HEK293 (cell line): ENCODE measurements around the gene ADAM21.
"Not testable (repeated sequence)": the region's sequence is repeated elsewhere in the genome, so short reads cannot be mapped to it uniquely, and the experiment has no call there.

ENCODE experiments used
- CTCF ChIA-PET: fragments of 350-600 bp; formaldehyde crosslinking; extraction: SDS; loops from one replicate; lab custom pipeline; 2021; ENCODE audit warnings: antibody characterized with exemption; lab: Yijun Ruan, JAX
- POLR2A ChIA-PET: fragments of 300-600 bp; formaldehyde crosslinking; extraction: SDS; loops from one replicate; lab custom pipeline; 2020; ENCODE audit warnings: antibody characterized with exemption, inconsistent platforms; lab: Yijun Ruan, JAX
- H3K27ac ChIP-seq: fragments of 200-500 bp; sonication (Bioruptor generic); 2 replicates; pipeline ENCODE4 v1.5.1; 2014; ENCODE audit warnings: low read depth, low read length, control low read depth, inconsistent platforms; ENCODE audit errors: extremely low read depth
- H3K36me3 ChIP-seq, 2 experiments: fragments of 200-500 bp in 1 of 2; sonication (Bioruptor generic) in 1 of 2; 1 replicate in 1 of 2; 2 replicates in 1 of 2; pipeline ENCODE4 v1.5.1; 2014 to 2017; ENCODE audit warnings: inconsistent platforms in 2 of 2, low read length in 2 of 2; ENCODE audit not compliant: control insufficient read depth in 2 of 2, insufficient read depth in 1 of 2
- H3K4me1 ChIP-seq: fragments of 200-500 bp; sonication (Bioruptor generic); 2 replicates; pipeline ENCODE4 v1.5.1; 2014; ENCODE audit warnings: mild to moderate bottlenecking, low read length, inconsistent platforms; ENCODE audit not compliant: control insufficient read depth, insufficient read depth
- H3K4me3 ChIP-seq: 2 replicates; pipeline ENCODE4 v1.5.1; 2011; ENCODE audit warnings: low read depth, mild to moderate bottlenecking, control low read depth, low read length, moderate library complexity
- H3K9me3 ChIP-seq: fragments of 200-500 bp; sonication (Bioruptor generic); 2 replicates; pipeline ENCODE4 v1.5.1; 2014; ENCODE audit warnings: low read depth, low read length, inconsistent platforms; ENCODE audit not compliant: control insufficient read depth, insufficient read depth
- MEIS1 ChIP-seq: sonication (generic); formaldehyde crosslinking; IDR thresholded peaks from 2 replicates; pipeline ENCODE4 v1.8.1; 2022; ENCODE audit warnings: missing genetic modification reagents, mild to moderate bottlenecking, borderline replicate concordance
- SETDB1 ChIP-seq: IDR thresholded peaks from one replicate; pipeline ENCODE4 v1.6.1; 2017; ENCODE audit warnings: mild to moderate bottlenecking, low read length, moderate library complexity, mixed read lengths; ENCODE audit not compliant: insufficient read length
- ZNF239 ChIP-seq: fragments of 450-650 bp; formaldehyde crosslinking; IDR thresholded peaks from 2 replicates; pipeline ENCODE4 v1.5.1; 2016; ENCODE audit warnings: missing biosample characterization, missing genetic modification characterization
- ZNF768 ChIP-seq: fragments of 450-650 bp; formaldehyde crosslinking; IDR thresholded peaks from 2 replicates; pipeline ENCODE4 v1.5.1; 2018; ENCODE audit warnings: missing biosample characterization, mild to moderate bottlenecking, missing genetic modification characterization
- TF ChIP-seq, protein P1 (sequence below): fragments of 450-650 bp; formaldehyde crosslinking; IDR thresholded peaks from 2 replicates; pipeline ENCODE4 v1.5.1; 2016; ENCODE audit warnings: missing biosample characterization, missing genetic modification characterization
- TF ChIP-seq, protein P2 (sequence below): fragments of 450-650 bp; formaldehyde crosslinking; IDR thresholded peaks from 2 replicates; pipeline ENCODE4; 2016; ENCODE audit warnings: missing biosample characterization, missing genetic modification characterization
- TF ChIP-seq, protein P3 (sequence below): fragments of 450-650 bp; formaldehyde crosslinking; IDR thresholded peaks from 2 replicates; pipeline ENCODE4 v1.5.1; 2016; ENCODE audit warnings: missing biosample characterization, missing genetic modification characterization
- TF ChIP-seq, protein P4 (sequence below): fragments of 450-650 bp; IDR thresholded peaks from 2 replicates; pipeline ENCODE4 v1.5.1; 2018; ENCODE audit warnings: missing biosample characterization, missing genetic modification characterization
- TF ChIP-seq, protein P5 (sequence below): fragments of 450-650 bp; formaldehyde crosslinking; IDR thresholded peaks from 2 replicates; pipeline ENCODE4 v1.5.1; 2016; ENCODE audit warnings: missing biosample characterization, missing genetic modification characterization

Gene ADAM21

DNA sequence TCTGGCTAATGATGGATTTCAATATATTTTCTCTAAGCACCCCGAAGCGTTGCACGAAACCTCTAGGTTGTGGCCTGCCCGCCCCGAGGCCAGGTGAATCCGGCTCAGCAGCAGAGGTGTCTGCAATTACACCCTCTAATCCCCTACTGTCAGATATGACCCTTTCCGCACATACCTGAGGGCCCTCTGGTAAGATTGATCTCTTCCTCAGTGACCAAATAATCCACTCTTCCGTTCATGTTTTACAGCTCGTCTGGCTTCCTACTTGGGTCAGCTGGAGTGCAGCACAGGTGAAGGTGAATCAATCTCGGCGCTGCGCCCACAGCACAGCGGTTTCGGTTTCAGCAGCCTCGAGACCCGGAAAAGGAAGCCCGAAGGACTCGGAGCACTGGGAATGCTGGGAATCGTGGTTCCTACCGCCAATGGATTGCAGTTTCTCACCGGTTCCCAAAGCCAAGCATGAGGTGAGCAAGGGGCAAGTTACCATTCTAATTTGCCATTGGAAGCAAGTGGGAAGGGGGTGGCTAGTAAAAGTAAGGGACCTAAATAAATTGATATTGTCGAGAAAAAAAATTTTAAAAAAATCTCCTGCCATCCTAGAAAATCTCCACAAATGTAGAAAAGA lies 35.1 kb upstream of the ADAM21 start, which contains the start of gene SYNJ2BP (continued):
- TF ChIP-seq, protein P1, sequence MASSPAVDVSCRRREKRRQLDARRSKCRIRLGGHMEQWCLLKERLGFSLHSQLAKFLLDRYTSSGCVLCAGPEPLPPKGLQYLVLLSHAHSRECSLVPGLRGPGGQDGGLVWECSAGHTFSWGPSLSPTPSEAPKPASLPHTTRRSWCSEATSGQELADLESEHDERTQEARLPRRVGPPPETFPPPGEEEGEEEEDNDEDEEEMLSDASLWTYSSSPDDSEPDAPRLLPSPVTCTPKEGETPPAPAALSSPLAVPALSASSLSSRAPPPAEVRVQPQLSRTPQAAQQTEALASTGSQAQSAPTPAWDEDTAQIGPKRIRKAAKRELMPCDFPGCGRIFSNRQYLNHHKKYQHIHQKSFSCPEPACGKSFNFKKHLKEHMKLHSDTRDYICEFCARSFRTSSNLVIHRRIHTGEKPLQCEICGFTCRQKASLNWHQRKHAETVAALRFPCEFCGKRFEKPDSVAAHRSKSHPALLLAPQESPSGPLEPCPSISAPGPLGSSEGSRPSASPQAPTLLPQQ (tag by site-specific recombination) = 0 out of 2 replicates have a peak, but pooled peaks have one; percentile 17
- TF ChIP-seq, all 188 proteins: peak for 18

DNA sequence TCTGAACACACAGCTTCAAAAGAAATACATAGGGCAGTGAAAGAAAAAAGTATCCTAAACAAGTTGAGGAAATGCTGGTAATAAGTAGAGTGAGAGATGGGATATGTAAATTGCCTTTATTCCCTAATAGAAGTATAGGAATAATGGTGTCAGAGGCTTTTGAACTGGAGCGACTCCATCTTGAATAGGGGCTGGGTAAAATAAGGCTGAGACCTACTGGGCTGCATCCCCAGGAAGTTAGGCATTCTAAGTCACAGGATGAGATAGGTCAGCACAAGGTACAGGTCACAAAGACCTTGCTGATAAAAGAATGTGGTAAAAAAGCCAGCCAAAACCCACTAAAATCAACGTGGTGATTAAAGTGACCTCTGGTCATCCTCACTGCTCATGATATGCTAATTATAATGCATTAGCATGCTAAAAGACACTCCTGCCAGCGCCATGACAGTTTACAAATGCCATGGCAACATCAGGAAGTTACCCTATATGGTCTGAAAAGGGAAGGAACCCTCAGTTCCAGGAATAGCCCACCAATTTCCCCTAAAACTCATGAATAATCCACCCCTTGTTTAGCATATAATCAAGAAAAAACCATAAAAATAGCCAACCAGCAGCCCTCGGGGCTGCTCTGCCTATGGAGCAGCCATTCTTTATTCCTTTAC lies 32.6 kb upstream of the ADAM21 start:
- CTCF ChIA-PET = not testable (repeated sequence)

DNA sequence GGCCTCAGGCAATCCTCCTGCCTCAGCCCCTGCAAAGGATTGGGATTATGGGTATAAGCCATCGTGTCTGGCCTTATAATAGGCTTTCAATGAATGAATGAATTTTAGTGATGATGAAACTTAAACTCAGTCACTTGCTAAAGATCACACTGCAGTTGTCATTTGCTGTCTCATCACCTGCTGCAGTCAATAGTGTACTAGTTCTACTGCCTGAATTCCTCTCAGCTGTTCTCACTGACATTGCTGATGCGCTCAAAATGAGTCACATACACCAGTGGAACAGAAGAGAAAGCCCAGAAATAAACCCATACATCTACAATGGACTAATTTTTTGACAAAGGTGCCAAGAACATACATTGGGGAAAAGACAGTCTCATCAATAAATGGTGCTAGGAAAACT lies 29.4 kb upstream of the ADAM21 start:
- CTCF ChIA-PET = no interaction called here
- POLR2A ChIA-PET = no interaction called here

More for the DNA sequence above, 32.6 kb upstream of the ADAM21 start:
- H3K4me3 ChIP-seq, H3K27ac ChIP-seq, POLR2A ChIA-PET, H3K9me3 ChIP-seq, H3K4me1 ChIP-seq, H3K36me3 ChIP-seq: not testable (repeated sequence)

DNA sequence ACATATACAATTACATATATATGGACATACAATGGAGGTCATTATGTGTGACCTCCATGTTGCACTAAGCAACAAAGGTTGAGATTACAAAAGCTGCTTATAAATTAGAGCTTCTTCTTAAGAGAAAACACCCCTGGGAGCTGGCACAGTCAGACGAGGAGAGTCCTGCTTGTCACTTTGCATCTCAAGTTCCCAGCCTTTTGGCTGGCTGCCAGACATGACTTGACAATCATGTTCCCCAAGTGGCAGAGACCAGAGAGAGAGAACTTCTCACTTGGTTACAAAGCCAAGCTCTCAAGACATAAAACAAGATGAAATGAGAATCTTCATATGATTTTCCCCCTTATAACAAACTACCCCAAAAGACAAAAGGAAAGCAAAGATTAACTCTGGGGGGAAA lies 26.6 kb upstream of the ADAM21 start:
- H3K4me1 ChIP-seq = no peaks in the 10 kb centered on the region
- CTCF ChIA-PET = no interaction called here
- H3K4me3 ChIP-seq = no peak overlapping the region
- H3K27ac ChIP-seq = no peak overlapping the region
- POLR2A ChIA-PET = interaction anchor here (0.5 kb wide), 1 partner anchor 144 kb away, joined by 3 read pairs; no protein-coding TSS in a partner anchor
- TF ChIP-seq, protein P2, sequence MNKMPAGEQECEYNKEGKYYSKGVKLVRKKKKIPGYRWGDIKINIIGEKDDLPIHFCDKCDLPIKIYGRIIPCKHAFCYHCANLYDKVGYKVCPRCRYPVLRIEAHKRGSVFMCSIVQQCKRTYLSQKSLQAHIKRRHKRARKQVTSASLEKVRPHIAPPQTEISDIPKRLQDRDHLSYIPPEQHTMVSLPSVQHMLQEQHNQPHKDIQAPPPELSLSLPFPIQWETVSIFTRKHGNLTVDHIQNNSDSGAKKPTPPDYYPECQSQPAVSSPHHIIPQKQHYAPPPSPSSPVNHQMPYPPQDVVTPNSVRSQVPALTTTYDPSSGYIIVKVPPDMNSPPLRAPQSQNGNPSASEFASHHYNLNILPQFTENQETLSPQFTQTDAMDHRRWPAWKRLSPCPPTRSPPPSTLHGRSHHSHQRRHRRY (tag by site-specific recombination) = no peak
- TF ChIP-seq, protein P3, sequence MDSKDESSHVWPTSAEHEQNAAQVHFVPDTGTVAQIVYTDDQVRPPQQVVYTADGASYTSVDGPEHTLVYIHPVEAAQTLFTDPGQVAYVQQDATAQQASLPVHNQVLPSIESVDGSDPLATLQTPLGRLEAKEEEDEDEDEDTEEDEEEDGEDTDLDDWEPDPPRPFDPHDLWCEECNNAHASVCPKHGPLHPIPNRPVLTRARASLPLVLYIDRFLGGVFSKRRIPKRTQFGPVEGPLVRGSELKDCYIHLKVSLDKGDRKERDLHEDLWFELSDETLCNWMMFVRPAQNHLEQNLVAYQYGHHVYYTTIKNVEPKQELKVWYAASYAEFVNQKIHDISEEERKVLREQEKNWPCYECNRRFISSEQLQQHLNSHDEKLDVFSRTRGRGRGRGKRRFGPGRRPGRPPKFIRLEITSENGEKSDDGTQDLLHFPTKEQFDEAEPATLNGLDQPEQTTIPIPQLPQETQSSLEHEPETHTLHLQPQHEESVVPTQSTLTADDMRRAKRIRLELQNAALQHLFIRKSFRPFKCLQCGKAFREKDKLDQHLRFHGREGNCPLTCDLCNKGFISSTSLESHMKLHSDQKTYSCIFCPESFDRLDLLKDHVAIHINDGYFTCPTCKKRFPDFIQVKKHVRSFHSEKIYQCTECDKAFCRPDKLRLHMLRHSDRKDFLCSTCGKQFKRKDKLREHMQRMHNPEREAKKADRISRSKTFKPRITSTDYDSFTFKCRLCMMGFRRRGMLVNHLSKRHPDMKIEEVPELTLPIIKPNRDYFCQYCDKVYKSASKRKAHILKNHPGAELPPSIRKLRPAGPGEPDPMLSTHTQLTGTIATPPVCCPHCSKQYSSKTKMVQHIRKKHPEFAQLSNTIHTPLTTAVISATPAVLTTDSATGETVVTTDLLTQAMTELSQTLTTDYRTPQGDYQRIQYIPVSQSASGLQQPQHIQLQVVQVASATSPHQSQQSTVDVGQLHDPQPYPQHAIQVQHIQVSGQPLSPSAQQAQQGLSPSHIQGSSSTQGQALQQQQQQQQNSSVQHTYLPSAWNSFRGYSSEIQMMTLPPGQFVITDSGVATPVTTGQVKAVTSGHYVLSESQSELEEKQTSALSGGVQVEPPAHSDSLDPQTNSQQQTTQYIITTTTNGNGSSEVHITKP = no peak
- TF ChIP-seq SETDB1 (no peak), MEIS1 (CRISPR knock-in tag) (no peak)
- no peaks in the 10 kb centered on the region for H3K36me3 ChIP-seq
- no peaks in the 10 kb centered on the region; the same call in 1 of the 2 replicates for H3K9me3 ChIP-seq

More for the DNA sequence above, 29.4 kb upstream of the ADAM21 start:
- Histone ChIP-seq H3K27ac (no peak overlapping the region), H3K36me3 (no peaks in the 10 kb centered on the region), H3K4me3 (no peak overlapping the region), H3K9me3 (no peaks in the 10 kb centered on the region; the same call in 1 of the 2 replicates), H3K4me1 (no peaks in the 10 kb centered on the region)
- TF ChIP-seq ZNF239 (tag by site-specific recombination) (no peak), ZNF768 (tag by site-specific recombination) (no peak)
- TF ChIP-seq, protein P4, sequence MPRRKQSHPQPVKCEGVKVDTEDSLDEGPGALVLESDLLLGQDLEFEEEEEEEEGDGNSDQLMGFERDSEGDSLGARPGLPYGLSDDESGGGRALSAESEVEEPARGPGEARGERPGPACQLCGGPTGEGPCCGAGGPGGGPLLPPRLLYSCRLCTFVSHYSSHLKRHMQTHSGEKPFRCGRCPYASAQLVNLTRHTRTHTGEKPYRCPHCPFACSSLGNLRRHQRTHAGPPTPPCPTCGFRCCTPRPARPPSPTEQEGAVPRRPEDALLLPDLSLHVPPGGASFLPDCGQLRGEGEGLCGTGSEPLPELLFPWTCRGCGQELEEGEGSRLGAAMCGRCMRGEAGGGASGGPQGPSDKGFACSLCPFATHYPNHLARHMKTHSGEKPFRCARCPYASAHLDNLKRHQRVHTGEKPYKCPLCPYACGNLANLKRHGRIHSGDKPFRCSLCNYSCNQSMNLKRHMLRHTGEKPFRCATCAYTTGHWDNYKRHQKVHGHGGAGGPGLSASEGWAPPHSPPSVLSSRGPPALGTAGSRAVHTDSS (tag by site-specific recombination) = no peak
- TF ChIP-seq, protein P5, sequence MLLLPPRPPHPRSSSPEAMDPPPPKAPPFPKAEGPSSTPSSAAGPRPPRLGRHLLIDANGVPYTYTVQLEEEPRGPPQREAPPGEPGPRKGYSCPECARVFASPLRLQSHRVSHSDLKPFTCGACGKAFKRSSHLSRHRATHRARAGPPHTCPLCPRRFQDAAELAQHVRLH (tag by site-specific recombination) = no peak

DNA sequence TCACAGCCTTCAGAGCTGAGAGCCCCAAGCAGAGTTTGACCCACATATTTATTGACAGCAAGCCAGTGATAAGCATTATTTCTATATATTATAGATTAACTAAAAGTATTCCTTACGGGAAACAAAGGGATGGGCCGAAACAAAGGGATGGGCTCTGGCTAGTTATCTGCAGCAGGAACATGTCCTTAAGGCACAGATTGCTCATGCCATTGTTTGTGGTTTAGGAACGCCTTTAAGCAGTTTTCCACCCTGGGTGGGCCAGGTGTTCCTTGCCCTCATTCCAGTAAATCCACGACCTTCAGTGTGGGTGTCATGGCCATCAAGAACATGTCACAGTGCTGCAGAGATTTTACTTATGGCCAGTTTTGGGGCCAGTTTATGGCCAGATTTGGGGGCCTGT lies 25.4 kb upstream of the ADAM21 start:
- H3K9me3 ChIP-seq, H3K36me3 ChIP-seq, H3K4me1 ChIP-seq, H3K4me3 ChIP-seq, H3K27ac ChIP-seq, CTCF ChIA-PET: not testable (repeated sequence)
- POLR2A ChIA-PET = interaction anchor here (0.7 kb wide), 1 partner anchor 176 kb away, joined by 3 read pairs; no protein-coding TSS in a partner anchor
